Stimulated activated naive CD8-positive, alpha-beta T cell treated with anti-CD3 and anti-CD28 coated beads, Interleukin-15, Interleukin-2, amounts not matched to agents 100 ng/mL and 50 ng/mL, for 24 hours (primary cell): ENCODE measurements around the gene TRIM7.
A peak's percentile ranks its signal among the peaks of the same experiment; 100 is the strongest.

Experiments
- H3K27ac Mint-ChIP-seq: one replicate; pipeline ENCODE4 v1.8.0; 2021; ENCODE audit warnings: mild to moderate bottlenecking, mixed read lengths
- H3K27me3 Mint-ChIP-seq: one replicate; pipeline ENCODE4 v1.8.0; 2021; ENCODE audit warnings: mixed read lengths
- H3K36me3 Mint-ChIP-seq: one replicate; pipeline ENCODE4 v1.8.0; 2021; ENCODE audit warnings: low read depth, mixed read lengths
- H3K4me1 Mint-ChIP-seq: one replicate; pipeline ENCODE4 v1.8.0; 2021; ENCODE audit warnings: low read depth, mixed read lengths
- H3K4me3 Mint-ChIP-seq: one replicate; pipeline ENCODE4 v1.8.0; 2021; ENCODE audit warnings: mild to moderate bottlenecking, mixed read lengths
- H3K9me3 Mint-ChIP-seq: one replicate; pipeline ENCODE4 v1.8.0; 2021; ENCODE audit warnings: mixed read lengths

The TRIM7 gene

DNA sequence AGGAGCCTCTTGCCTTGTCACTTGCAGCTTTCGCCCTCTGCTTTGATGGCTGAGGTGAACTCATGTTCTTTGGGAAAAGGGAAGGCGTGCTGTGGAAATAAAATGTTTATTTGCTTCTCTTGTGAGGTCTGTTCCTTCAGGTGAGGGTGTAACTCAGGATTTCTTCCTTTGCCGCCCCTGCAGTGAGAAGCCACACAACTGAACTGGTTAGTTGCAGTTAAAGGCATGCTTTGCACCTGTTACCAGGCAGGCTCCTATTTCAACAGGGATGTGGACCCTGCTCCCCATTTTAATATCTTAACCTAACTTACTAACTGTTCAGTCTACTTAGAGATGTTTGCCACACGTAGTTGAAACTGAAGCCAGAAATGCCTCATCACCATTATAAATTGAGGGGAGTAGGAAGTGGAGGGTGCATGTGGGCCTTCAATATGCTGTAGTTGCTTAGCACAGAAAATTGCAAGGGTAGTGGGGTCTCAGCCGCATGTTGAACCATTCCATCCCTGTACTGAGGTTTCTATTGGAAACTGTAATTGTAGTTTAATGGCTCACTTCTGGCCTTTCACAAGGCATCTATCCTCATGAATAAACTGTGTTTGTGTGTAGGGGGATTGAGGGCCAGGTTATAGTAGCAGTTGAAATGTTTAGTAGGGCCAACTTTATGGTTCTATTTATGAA is 30.8 kb upstream of the TRIM7 start:
- Mint-ChIP-seq H3K4me1 (peaks cover 41% of the 10 kb centered on the region), H3K36me3 (peaks cover 74% of the 10 kb centered on the region), H3K27ac (peak overlapping the region; percentile 80), H3K4me3 (no peak overlapping the region), H3K9me3 (no peaks in the 10 kb centered on the region), H3K27me3 (no peaks in the 10 kb centered on the region)

GRCh38 chr5:181235323-181235688 is 30.3 kb upstream of the TRIM7 start:
- Mint-ChIP-seq H3K9me3 (no peaks in the 10 kb centered on the region), H3K27me3 (no peaks in the 10 kb centered on the region), H3K4me3 (no peak overlapping the region), H3K36me3 (peaks cover 68% of the 10 kb centered on the region), H3K27ac (peak overlapping the region; percentile 80), H3K4me1 (peaks cover 40% of the 10 kb centered on the region)

DNA sequence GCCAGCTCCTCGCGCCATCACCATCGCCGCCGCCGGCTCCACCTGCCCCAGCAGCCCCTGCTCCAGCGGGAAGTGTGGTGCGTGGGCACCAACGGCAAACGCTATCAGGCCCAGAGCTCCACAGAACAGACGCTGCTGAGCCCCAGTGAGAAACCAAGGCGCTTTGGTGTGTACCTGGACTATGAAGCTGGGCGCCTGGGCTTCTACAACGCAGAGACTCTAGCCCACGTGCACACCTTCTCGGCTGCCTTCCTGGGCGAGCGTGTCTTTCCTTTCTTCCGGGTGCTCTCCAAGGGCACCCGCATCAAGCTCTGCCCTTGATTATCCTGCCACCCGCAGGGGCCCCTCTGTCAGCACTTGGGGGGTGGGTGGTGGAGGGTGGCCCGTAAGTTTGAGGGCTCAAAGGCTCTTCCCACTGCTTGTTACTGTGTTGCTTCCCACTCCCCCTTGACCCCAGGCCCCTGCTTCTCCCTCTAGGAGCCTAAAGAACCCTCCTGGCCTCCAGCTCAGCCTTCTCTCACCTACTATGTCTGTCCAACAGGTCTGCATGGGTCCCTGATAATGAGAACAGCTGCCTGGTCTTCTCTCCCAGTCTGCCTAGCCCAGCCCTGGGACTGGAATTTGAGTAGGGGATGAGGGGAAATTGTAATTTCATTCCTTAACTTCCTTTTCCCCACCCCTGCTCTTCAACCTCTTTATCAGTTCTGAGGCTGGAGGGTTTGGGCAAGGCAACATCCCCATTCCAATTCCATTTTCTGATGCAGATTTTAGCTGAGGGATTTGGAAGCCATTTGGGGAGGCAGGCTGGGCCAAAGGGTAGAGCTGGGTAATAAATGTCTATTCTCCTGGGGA is 29.7 kb upstream of the TRIM7 start:
- peaks cover 66% of the 10 kb centered on the region for H3K36me3 Mint-ChIP-seq
- H3K4me3 Mint-ChIP-seq = no peak overlapping the region
- H3K9me3 Mint-ChIP-seq = no peaks in the 10 kb centered on the region
- peak overlapping the region; percentile 80 for H3K27ac Mint-ChIP-seq
- H3K4me1 Mint-ChIP-seq = peaks cover 37% of the 10 kb centered on the region
- no peaks in the 10 kb centered on the region for H3K27me3 Mint-ChIP-seq

GRCh38 chr5:181233801-181234454 is 28.9 kb upstream of the TRIM7 start:
- Mint-ChIP-seq H3K36me3 (peaks cover 66% of the 10 kb centered on the region), H3K27me3 (no peaks in the 10 kb centered on the region), H3K27ac (peak overlapping the region; percentile 12), H3K4me1 (peaks cover 37% of the 10 kb centered on the region), H3K4me3 (no peak overlapping the region), H3K9me3 (no peaks in the 10 kb centered on the region)

DNA sequence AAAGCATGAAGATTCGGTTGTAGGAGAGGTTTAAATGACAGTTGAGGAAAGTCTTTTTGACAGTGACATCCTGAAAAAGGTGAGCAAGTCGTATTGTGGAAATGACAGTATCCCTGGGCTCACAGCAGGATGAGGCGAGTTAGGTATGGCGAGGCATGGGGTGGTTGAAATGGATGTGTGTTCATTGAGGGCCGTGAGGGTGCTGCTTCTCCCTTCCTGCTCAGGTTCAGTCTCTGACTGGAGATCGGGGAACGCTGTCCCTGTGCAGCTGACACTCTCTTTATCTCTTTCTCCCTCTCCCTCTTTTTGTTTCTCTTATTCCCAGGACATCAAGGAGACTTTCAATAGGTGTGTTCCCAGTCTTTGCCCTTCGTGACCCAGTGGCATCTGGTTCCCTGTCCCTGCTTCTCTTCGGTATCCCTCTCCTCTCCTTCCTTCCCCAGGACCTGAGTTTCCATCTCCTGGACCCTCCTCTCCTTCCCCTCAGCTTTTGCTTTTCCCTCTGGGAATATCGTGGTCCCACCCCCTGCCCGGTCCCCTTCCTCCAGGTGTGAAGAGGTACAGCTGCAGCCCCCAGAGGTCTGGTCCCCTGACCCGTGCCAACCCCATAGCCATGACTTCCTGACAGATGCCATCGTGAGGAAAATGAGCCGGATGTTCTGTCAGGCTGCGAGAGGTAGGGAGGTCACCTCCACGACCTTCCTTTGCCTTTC is 28.2 kb upstream of the TRIM7 start:
- H3K27me3 Mint-ChIP-seq = no peaks in the 10 kb centered on the region
- peak overlapping the region; percentile 12 for H3K27ac Mint-ChIP-seq
- no peaks in the 10 kb centered on the region for H3K9me3 Mint-ChIP-seq
- H3K36me3 Mint-ChIP-seq = peaks cover 60% of the 10 kb centered on the region
- H3K4me3 Mint-ChIP-seq = no peak overlapping the region
- H3K4me1 Mint-ChIP-seq = peaks cover 33% of the 10 kb centered on the region

GRCh38 chr5:181232593-181232992 is 27.6 kb upstream of the TRIM7 start:
- Mint-ChIP-seq H3K9me3 (no peaks in the 10 kb centered on the region), H3K36me3 (peaks cover 53% of the 10 kb centered on the region), H3K27me3 (no peaks in the 10 kb centered on the region), H3K27ac (no peak overlapping the region), H3K4me1 (peaks cover 28% of the 10 kb centered on the region), H3K4me3 (no peak overlapping the region)

DNA sequence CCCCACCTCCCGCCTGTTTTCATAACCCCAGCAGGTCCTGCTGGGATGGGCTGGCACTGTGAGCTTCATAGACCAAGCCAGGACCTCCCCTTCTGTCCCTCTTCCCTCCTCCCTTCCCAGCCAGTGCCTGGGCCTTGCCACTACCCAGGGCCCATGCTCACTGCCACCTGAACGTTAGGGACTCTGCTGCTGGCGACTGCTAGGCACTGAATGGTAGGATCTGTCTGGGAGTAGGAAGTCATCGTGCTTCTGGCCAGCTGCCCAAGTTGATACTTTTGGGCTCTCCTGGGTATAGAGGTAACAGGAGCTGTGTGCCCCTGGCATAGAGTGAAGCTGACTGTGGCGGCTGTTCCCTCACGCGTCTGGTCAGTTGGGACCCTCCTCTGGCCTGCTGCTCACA is 26.4 kb upstream of the TRIM7 start:
- H3K36me3 Mint-ChIP-seq = peaks cover 48% of the 10 kb centered on the region
- H3K4me3 Mint-ChIP-seq = no peak overlapping the region
- H3K4me1 Mint-ChIP-seq = peaks cover 19% of the 10 kb centered on the region
- no peaks in the 10 kb centered on the region for H3K9me3 Mint-ChIP-seq
- H3K27ac Mint-ChIP-seq = no peak overlapping the region
- H3K27me3 Mint-ChIP-seq = no peaks in the 10 kb centered on the region

GRCh38 chr5:181230551-181230950 is 25.6 kb upstream of the TRIM7 start:
- Mint-ChIP-seq H3K27ac (no peak overlapping the region), H3K36me3 (peaks cover 44% of the 10 kb centered on the region), H3K4me1 (peaks cover 28% of the 10 kb centered on the region), H3K4me3 (no peak overlapping the region), H3K9me3 (no peaks in the 10 kb centered on the region), H3K27me3 (no peaks in the 10 kb centered on the region)

GRCh38 chr5:181229996-181230395 is 25.0 kb upstream of the TRIM7 start:
- Mint-ChIP-seq H3K27me3 (no peaks in the 10 kb centered on the region), H3K4me3 (no peak overlapping the region), H3K27ac (peak overlapping the region; percentile 59), H3K4me1 (peaks cover 33% of the 10 kb centered on the region), H3K9me3 (no peaks in the 10 kb centered on the region), H3K36me3 (peaks cover 41% of the 10 kb centered on the region)

- H3K27me3 Mint-ChIP-seq = peaks cover 5% of the 10 kb centered on the region
- H3K4me1 Mint-ChIP-seq = peaks cover 74% of the 10 kb centered on the region
- H3K36me3 Mint-ChIP-seq = peaks cover 32% of the 10 kb centered on the region
Measured at GRCh38 chr5:181224390-181225229, 19.6 kb upstream of the TRIM7 start.

DNA sequence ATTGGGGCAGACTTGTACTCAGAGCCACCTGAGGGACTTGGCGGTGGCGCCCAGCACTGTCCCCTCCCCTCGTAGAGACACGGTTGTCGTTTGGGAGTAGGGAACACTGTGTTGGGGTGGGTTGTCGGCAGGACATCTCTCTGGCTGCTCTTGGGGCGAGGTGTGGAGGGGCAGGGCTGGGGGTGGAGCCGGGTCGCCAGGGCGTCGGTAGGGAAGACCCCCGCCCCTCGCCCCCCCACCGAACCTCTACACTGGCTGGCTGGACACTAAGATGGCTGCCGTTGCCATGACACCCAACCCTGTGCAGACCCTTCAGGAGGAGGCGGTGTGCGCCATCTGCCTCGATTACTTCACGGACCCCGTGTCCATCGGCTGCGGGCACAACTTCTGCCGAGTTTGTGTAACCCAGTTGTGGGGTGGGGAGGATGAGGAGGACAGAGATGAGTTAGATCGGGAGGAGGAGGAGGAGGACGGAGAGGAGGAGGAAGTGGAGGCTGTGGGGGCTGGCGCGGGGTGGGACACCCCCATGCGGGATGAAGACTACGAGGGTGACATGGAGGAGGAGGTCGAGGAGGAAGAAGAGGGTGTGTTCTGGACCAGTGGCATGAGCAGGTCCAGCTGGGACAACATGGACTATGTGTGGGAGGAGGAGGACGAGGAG is 18.9 kb upstream of the TRIM7 start:
- Mint-ChIP-seq H3K27ac (peak overlapping the region; percentile 99), H3K9me3 (no peaks in the 10 kb centered on the region), H3K36me3 (peaks cover 24% of the 10 kb centered on the region), H3K4me3 (peak overlapping the region; percentile 99), H3K4me1 (peaks cover 72% of the 10 kb centered on the region), H3K27me3 (peaks cover 5% of the 10 kb centered on the region)

More at GRCh38 chr5:181224390-181225229, 19.6 kb upstream of the TRIM7 start:
- Mint-ChIP-seq H3K4me3 (peak overlapping the region; percentile 99), H3K27ac (peak overlapping the region; percentile 99), H3K9me3 (no peaks in the 10 kb centered on the region)

GRCh38 chr5:181223058-181223728 is 18.2 kb upstream of the TRIM7 start, which contains the start of gene TRIM41:
Gene TRIM41, plus strand, starts transcription at chr5:181223281. Its CDS starts 719 bp downstream, at chr5:181224000.
- Mint-ChIP-seq H3K4me3 (peak within 1 kb of the TSS; percentile 99), H3K27ac (peak within 1 kb of the TSS; percentile 99), H3K4me1 (peaks cover 74% of the 10 kb centered on the region), H3K27me3 (peaks cover 6% of the 10 kb centered on the region), H3K9me3 (no peaks in the 10 kb centered on the region), H3K36me3 (peaks cover 25% of the 10 kb centered on the region)

DNA sequence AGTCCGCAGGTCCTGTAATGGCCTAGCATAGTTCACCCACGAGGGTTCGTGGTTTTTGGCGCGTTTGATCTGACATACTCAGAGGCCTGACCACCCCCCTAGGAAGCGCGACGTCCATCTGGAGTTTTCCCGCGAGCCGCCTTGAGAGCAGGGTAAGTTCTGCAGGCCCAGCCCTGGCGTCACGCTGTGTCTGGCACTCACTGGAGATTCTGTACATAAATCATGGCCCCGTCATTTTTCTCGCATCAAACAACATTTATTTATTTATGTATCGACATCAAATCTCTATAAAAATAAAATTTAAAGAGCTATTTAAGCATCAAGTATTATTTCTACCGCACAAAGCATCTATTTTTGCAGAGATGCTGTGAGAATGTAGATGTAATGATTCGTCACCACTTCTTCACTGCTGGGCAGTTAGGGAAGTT is 17.6 kb upstream of the TRIM7 start:
- Mint-ChIP-seq H3K4me3 (peak overlapping the region; percentile 99), H3K27me3 (peaks cover 11% of the 10 kb centered on the region), H3K27ac (peak overlapping the region; percentile 99), H3K9me3 (no peaks in the 10 kb centered on the region), H3K36me3 (peaks cover 28% of the 10 kb centered on the region), H3K4me1 (peaks cover 79% of the 10 kb centered on the region)
